ENCODE results near the gene IL1RAPL2. TPM values are rescaled to one million over a fixed set of nuclear protein-coding genes. Genes with fewer than 3 reads are reported as not detected.

IL1RAPL2 gene
- total RNA-seq, 1 experiment from 2014 or later, result not detected

DNA sequence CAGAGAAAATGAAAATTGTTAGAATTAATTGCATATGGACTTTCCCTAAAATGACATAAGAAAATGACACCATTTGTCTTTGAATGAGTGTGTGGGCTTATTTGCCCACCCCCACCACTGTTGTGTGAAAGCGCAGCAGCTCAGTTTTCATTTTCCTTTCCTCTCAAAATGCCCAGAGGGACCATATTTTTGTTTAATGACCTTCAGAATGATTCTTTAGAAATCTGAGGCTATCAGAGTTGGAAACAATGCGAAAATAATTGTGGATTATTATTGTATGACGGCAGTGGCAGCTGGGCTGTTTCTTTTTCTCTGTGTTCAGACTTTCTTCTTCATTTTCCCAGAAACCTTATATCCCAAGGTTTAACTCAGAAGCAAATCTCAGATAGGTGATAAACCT is 699.1 kb downstream of the IL1RAPL2 start:
- DNase-seq (ENCODE audit: low read depth), result no peak

DNA sequence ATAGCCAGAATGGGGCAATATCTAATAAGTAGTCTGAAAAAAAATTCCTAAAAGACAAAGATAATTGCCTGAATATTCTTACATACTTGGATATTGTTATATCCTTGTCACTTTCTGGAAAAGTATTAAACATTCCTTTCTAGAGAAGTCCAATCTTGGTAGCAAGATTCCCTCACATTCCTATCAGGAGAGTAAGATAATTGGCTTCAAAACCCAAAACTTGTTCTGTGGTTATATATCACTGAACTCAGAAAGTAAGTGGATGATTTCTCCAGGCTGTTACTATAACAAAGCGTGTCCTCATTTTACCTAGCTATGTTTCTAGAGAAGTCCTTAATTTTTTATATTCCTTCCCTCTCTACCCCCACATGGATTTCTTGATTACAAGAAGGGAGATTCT is 700.5 kb downstream of the IL1RAPL2 start:
- DNase-seq (ENCODE audit: low read depth), result no peak

- no peak for DNase-seq (ENCODE audit: low read depth)
Observed at GRCh38 chrX:105267167-105267566, 701.2 kb downstream of the IL1RAPL2 start.

GRCh38 chrX:105269386-105269785 is 703.4 kb downstream of the IL1RAPL2 start:
- DNase-seq (ENCODE audit: low read depth), result no peak

DNA sequence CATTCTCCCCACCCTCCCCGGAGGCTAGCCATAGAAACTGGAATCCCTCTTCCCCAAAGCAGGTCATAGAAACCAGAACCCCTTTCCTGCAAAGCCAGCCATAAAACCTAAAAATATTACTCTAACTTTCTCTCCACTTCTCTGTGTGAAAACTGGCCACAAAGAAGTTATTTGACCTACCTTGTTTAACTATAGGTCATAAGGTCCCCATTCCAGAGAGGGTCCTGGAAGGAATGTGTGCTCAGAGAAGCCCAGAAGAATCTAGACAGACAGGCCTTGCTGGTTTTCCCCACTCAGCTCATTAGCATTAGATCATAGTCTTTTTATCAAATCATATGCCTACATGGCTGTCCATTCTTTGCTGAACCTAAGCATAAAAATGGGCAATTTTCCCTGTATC is 707.3 kb downstream of the IL1RAPL2 start:
- DNase-seq (ENCODE audit: low read depth), result no peak

DNA sequence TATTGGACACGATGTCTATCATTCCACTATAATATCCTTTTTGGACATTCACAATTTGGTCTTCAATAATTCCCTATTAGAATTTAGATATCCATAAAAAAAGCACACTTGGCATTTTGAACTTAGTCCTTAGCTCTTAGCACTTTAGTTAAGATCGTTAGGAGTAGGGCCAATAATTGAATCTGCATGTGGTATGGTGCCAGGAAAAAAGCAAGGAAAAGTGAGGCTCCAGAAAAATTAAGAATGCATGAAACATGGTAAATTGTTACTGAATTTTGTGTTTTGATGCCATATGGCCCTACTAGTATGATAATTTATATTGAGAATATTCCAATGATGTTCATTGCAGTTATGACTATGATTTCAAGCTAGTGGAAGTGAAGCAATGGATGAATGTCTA is 708.1 kb downstream of the IL1RAPL2 start:
- no peak for DNase-seq (ENCODE audit: low read depth)

- no peak for DNase-seq (ENCODE audit: low read depth)
Observed at GRCh38 chrX:105277132-105277531, 711.1 kb downstream of the IL1RAPL2 start.

DNA sequence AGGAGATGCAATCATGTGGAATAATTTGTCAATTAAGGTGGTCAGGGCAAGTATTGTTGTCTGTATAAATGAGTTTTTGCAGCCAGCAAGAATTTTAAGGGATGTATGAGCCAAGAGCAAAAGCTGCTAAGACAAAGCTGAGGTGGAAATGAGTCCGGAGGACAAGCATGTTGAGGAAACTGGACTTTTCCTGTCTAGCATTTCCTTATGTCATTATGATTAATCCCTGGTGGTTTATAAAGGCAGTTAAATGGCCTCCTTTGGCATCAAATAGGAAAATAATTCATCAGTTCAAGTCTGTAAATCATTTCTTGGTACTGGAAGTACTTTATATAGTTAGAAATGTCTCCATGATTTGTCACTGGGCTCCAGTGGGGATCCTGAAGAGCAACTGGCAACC is 716.1 kb downstream of the IL1RAPL2 start:
- DNase-seq (ENCODE audit: low read depth), result peak; percentile 0

GRCh38 chrX:105297041-105297440 is 731.0 kb downstream of the IL1RAPL2 start:
- no peak for DNase-seq (ENCODE audit: low read depth)

GRCh38 chrX:105299286-105299685 is 733.3 kb downstream of the IL1RAPL2 start:
- DNase-seq (ENCODE audit: low read depth), result no peak

GRCh38 chrX:105302246-105302645 is 736.2 kb downstream of the IL1RAPL2 start:
- peak; percentile 0 for DNase-seq (ENCODE audit: low read depth)

DNA sequence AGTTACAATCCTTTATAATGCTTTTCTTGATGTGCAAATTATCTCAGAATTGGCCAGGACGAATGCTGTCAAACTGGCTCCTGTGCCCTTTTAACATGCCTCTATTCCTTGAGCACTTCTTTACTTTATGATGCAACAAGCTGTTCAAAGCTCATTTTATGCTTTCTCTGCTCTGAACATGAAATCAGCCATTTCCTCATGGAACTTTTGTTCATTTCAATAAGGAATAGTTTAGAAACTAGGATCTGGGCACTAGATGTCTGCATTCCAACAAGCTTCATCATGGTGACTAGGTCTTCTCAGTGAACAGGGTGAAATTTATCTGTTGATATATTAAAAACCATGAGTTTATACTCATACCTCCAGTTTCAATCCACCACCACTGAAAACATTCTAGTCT is 741.8 kb downstream of the IL1RAPL2 start:
- no peak for DNase-seq (ENCODE audit: low read depth)

- no peak for DNase-seq (ENCODE audit: low read depth)
Observed at GRCh38 chrX:105313596-105313995, 747.6 kb downstream of the IL1RAPL2 start.

- peak; percentile 49 for DNase-seq (ENCODE audit: low read depth)
Observed at GRCh38 chrX:105314458-105314857, 748.5 kb downstream of the IL1RAPL2 start.

- no peak for DNase-seq (ENCODE audit: low read depth)
Observed at GRCh38 chrX:105315248-105315647, 749.2 kb downstream of the IL1RAPL2 start.

DNA sequence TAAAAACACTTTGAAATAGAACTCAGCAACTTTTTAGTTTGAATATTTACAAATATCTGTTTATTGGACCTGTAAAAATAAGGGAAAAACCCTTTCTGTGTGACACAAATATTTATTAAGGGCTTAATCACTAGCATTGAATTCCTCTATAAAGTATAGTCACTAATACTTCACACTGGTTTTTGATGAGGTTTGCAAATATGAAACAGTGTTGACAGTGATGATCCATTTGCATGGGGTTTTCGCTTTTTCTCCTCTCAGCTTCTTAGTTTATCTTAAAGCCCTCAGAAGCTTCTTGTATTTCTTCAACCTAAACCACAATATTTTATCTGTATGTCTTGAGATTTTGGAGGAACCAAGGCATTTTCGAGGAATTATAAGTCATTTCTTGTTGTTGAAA is 751.1 kb downstream of the IL1RAPL2 start:
- DNase-seq (ENCODE audit: low read depth), result no peak

DNA sequence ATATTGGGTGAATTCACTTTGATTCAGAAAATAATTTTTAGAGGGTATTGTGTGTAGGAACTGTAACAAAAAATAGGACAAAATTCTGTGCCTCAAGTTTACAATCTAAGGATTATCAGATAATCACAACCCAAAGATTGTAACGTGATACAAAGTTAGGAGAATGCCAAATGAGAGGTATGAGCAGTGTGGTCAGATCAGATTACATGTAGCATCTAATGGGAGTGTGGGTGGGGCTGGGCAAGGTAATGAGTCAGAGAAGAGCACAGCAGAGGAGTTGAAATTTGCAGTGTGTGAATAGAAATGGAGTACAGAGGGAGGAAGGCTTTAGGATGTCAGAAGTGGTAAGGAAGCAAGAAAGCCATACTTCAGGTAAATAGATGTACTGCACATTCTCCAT is 757.9 kb downstream of the IL1RAPL2 start:
- DNase-seq (ENCODE audit: low read depth), result peak; percentile 68

DNA sequence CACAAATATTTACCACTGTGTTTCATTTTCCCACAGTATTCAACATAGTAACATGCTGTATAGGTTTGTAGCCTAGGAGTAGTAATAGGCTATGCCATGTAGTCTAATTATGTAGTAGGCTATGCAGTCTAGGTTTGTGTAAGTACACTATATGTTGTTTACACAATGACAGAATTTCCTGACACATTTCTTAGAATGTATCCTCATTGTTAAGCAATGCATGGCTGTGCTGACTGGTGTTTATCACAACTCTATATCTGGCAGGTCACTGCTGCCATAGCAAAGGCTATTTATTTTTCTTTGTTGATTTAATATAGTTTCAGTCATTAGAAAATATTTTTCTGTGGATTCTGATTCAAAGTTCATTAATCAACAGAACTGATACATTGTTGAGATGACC is 762.8 kb downstream of the IL1RAPL2 start:
- no peak for DNase-seq (ENCODE audit: low read depth)

- DNase-seq (ENCODE audit: low read depth), result no peak
Observed at GRCh38 chrX:105331244-105331643, 765.2 kb downstream of the IL1RAPL2 start.

GRCh38 chrX:105347373-105347772 is 781.4 kb downstream of the IL1RAPL2 start:
- DNase-seq (ENCODE audit: low read depth), result no peak

- no peak for DNase-seq (ENCODE audit: low read depth)
Observed at GRCh38 chrX:105349476-105349875, 783.5 kb downstream of the IL1RAPL2 start.

GRCh38 chrX:105375816-105376215 is 809.8 kb downstream of the IL1RAPL2 start:
- DNase-seq (ENCODE audit: low read depth), result no peak

GRCh38 chrX:105424729-105425128 is 858.7 kb downstream of the IL1RAPL2 start:
- no peak for DNase-seq (ENCODE audit: low read depth)

DNA sequence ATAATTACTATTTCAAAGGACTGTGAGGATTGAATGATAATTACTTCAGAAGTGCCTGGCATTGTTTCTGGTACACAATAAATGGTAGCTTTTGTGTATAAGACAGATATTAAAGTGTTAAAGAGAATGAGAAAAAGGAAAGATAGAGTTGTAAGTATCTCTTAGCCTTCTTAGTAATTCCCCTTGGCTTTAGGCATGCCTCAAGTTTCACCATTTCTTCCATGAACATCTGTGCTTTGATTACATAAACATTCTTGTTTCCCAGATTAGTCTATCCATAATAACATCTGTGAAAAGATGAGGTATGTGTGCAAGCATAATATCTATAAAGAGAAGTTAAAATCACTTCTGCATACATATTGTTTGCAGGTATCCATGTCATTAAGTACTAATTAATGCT is 885.4 kb downstream of the IL1RAPL2 start:
- no peak for DNase-seq (ENCODE audit: low read depth)
